H1 (cell line): ENCODE measurements around the gene TMCC1. TPM values are rescaled to one million over a fixed set of nuclear protein-coding genes. Genes with fewer than 3 reads are reported as not detected.

Source experiments
- CTCF ChIA-PET: fragments of 300-600 bp; sonication (Branson Sonifier 250); formaldehyde crosslinking; loops from one replicate; lab custom pipeline; 2021; ENCODE audit not compliant: partially characterized antibody; lab: Charles Lee
- POLR2A ChIA-PET: fragments of 300-600 bp; sonication (Branson Sonifier 250); formaldehyde crosslinking; loops from one replicate; lab custom pipeline; 2021; ENCODE audit warnings: inconsistent platforms; ENCODE audit not compliant: partially characterized antibody; lab: Charles Lee
- DNase-seq, 2 experiments: peaks; one replicate each; pipeline versions ENCODE4 v3.0.0 to v3.0.0-alpha.2; 2010 to 2022; ENCODE audit warnings: low spot score in 2 of 2, low read depth in 1 of 2, mixed read lengths in 1 of 2
- FAIRE-seq: peaks from 2 replicates; lab custom pipeline; 2011; peaks lifted over from hg19 to GRCh38; lab: Jason Lieb, UNC
- H2AFZ ChIP-seq: 2 replicates; pipeline ENCODE4 v1.8.1; 2012; ENCODE audit warnings: low read length, inconsistent platforms
- H2AK5ac ChIP-seq: 2 replicates; pipeline ENCODE4 v1.6.1; 2013; ENCODE audit warnings: low read depth, low read length
- H2BK120ac ChIP-seq: replicated peaks from 2 replicates; pipeline ENCODE3; 2013; ENCODE audit warnings: low read depth, low read length, inconsistent platforms
- H2BK12ac ChIP-seq: 2 replicates; pipeline ENCODE4 v1.6.1; 2013; ENCODE audit warnings: low read depth, low read length
- H2BK15ac ChIP-seq: 2 replicates; pipeline ENCODE4 v1.6.1; 2013; ENCODE audit warnings: low read length
- H2BK20ac ChIP-seq: 2 replicates; pipeline ENCODE4 v1.6.1; 2013; ENCODE audit warnings: low read length
- H2BK5ac ChIP-seq: 2 replicates; pipeline ENCODE4 v1.6.1; 2013; ENCODE audit warnings: low read depth, low read length
- H3K14ac ChIP-seq: 2 replicates; pipeline ENCODE4 v1.6.1; 2013; ENCODE audit warnings: inconsistent platforms; ENCODE audit not compliant: insufficient read length
- H3K18ac ChIP-seq: 2 replicates; pipeline ENCODE4 v1.6.1; 2013; ENCODE audit warnings: low read length; ENCODE audit errors: extremely low read depth
- H3K23ac ChIP-seq: 2 replicates; pipeline ENCODE4 v1.6.1; 2013; ENCODE audit warnings: inconsistent platforms; ENCODE audit not compliant: insufficient read length
- H3K23me2 ChIP-seq: 2 replicates; pipeline ENCODE4 v1.6.1; 2013; ENCODE audit warnings: low read depth, low read length
- H3K27ac ChIP-seq: 2 replicates; pipeline ENCODE4 v1.6.1; 2011; ENCODE audit warnings: low read depth, low read length, inconsistent platforms
- H3K27me3 ChIP-seq, 4 experiments: replicated peaks in 1 of 4; 1 replicate in 1 of 4; 2 replicates in 3 of 4; pipeline versions ENCODE4 v1.6.1 to v1.8.1; 2011 to 2013; ENCODE audit warnings: low read length in 3 of 4, mild to moderate bottlenecking in 3 of 4, inconsistent platforms in 2 of 4, mixed read lengths in 2 of 4, moderate library complexity in 1 of 4; ENCODE audit not compliant: control insufficient read depth in 3 of 4, insufficient read depth in 3 of 4; ENCODE audit errors: extremely low read depth in 1 of 4
- H3K36me3 ChIP-seq, 4 experiments: 2 replicates each; pipeline versions ENCODE4 v1.6.1 to v1.8.1; 2011 to 2013; ENCODE audit warnings: mild to moderate bottlenecking in 4 of 4, low read length in 3 of 4, moderate library complexity in 2 of 4, control low read depth in 1 of 4, inconsistent platforms in 1 of 4; ENCODE audit not compliant: insufficient read depth in 4 of 4, control insufficient read depth in 2 of 4
- H3K4ac ChIP-seq: replicated peaks from 2 replicates; pipeline ENCODE3; 2013; ENCODE audit warnings: low read length, low read depth, mixed read lengths, inconsistent platforms; ENCODE audit not compliant: insufficient read length
- H3K4me1 ChIP-seq, 4 experiments: replicated peaks in 1 of 4; 1 replicate in 1 of 4; 2 replicates in 3 of 4; pipeline versions ENCODE4 v1.6.1 to v1.8.1; 2011 to 2013; ENCODE audit warnings: low read length in 3 of 4, inconsistent platforms in 2 of 4, mixed read lengths in 1 of 4; ENCODE audit not compliant: insufficient read depth in 4 of 4, control insufficient read depth in 3 of 4
- H3K4me2 ChIP-seq, 2 experiments: 2 replicates each; pipeline versions ENCODE4 v1.6.1 to v1.8.1; 2011 to 2013; ENCODE audit warnings: low read depth in 2 of 2, low read length in 2 of 2, control low read depth in 1 of 2, inconsistent platforms in 1 of 2, mild to moderate bottlenecking in 1 of 2; ENCODE audit not compliant: insufficient read depth in 1 of 2
- H3K4me3 ChIP-seq, 4 experiments: fragments of 200-600, 300-600 bp in 1 of 4; sonication (generic), shearing (Covaris generic), sonication (Bioruptor Twin) in 1 of 4; 2 replicates each; pipeline versions ENCODE4 v1.5.1 to v1.8.1; 2011 to 2016; ENCODE audit warnings: low read length in 4 of 4, low read depth in 3 of 4, control low read depth in 2 of 4, inconsistent platforms in 2 of 4, mild to moderate bottlenecking in 2 of 4, mixed read lengths in 1 of 4, moderate library complexity in 1 of 4; ENCODE audit not compliant: insufficient read depth in 2 of 4; ENCODE audit errors: extremely low read depth in 1 of 4
- H3K56ac ChIP-seq: replicated peaks from 2 replicates; pipeline ENCODE3; 2013; ENCODE audit warnings: low read depth, mild to moderate bottlenecking, mixed read lengths, low read length, inconsistent platforms; ENCODE audit not compliant: insufficient read length
- H3K79me1 ChIP-seq: 2 replicates; pipeline ENCODE4 v1.6.1; 2013; ENCODE audit warnings: low read depth, low read length, control low read depth
- H3K79me2 ChIP-seq, 2 experiments: 2 replicates each; pipeline versions ENCODE4 v1.6.1 to v1.8.1; 2012 to 2013; ENCODE audit warnings: low read length in 2 of 2, mild to moderate bottlenecking in 2 of 2, inconsistent platforms in 1 of 2; ENCODE audit not compliant: insufficient read depth in 2 of 2, control insufficient read depth in 1 of 2
- H3K9ac ChIP-seq, 4 experiments: replicated peaks in 1 of 4; 1 replicate in 1 of 4; 2 replicates in 3 of 4; pipeline versions ENCODE4 v1.6.1 to v1.8.1; 2011 to 2013; ENCODE audit warnings: low read depth in 3 of 4, low read length in 3 of 4, control low read depth in 2 of 4, mild to moderate bottlenecking in 2 of 4, moderate library complexity in 2 of 4, inconsistent platforms in 1 of 4; ENCODE audit errors: extremely low read depth in 1 of 4
- H3K9me3 ChIP-seq, 2 experiments: 2 replicates each; pipeline versions ENCODE4 v1.6.1 to v1.8.1; 2012 to 2013; ENCODE audit warnings: mild to moderate bottlenecking in 2 of 2, moderate library complexity in 2 of 2, control low read depth in 1 of 2, inconsistent platforms in 1 of 2, low read depth in 1 of 2, low read length in 1 of 2, mixed read lengths in 1 of 2; ENCODE audit not compliant: insufficient read depth in 2 of 2
- H4K20me1 ChIP-seq, 2 experiments: replicated peaks in 1 of 2; 2 replicates each; pipeline versions ENCODE3 to v1.8.1; 2011 to 2013; ENCODE audit warnings: inconsistent platforms in 2 of 2, low read length in 2 of 2, mild to moderate bottlenecking in 1 of 2; ENCODE audit not compliant: insufficient read depth in 2 of 2, control insufficient read depth in 1 of 2
- H4K5ac ChIP-seq: 2 replicates; pipeline ENCODE4 v1.6.1; 2013; ENCODE audit warnings: low read length, low read depth, mixed read lengths, inconsistent platforms; ENCODE audit not compliant: insufficient read length
- H4K8ac ChIP-seq: 2 replicates; pipeline ENCODE4 v1.8.0; 2013; ENCODE audit warnings: mild to moderate bottlenecking, moderate library complexity, low read length, inconsistent platforms; ENCODE audit not compliant: insufficient read depth; ENCODE audit errors: extremely low read depth
- H4K91ac ChIP-seq: replicated peaks from 2 replicates; pipeline ENCODE3; 2013; ENCODE audit warnings: low read length, mixed read lengths, inconsistent platforms; ENCODE audit not compliant: insufficient read length
- CTBP2 ChIP-seq: IDR thresholded peaks from 2 replicates; pipeline ENCODE4 v1.7.0; 2011; ENCODE audit warnings: borderline replicate concordance, mild to moderate bottlenecking, moderate library complexity, mixed read lengths, low read length; ENCODE audit not compliant: insufficient read depth, insufficient read length
- FOSL1 ChIP-seq: IDR thresholded peaks from 2 replicates; pipeline ENCODE4 v1.6.1; 2011; ENCODE audit warnings: mild to moderate bottlenecking, low read depth, low read length, moderate library complexity; ENCODE audit not compliant: insufficient read depth
- SIN3A ChIP-seq, 2 experiments: IDR thresholded peaks in 1 of 2; conservative IDR thresholded peaks in 1 of 2; 2 replicates each; pipeline ENCODE4 v1.6.1; 2011 to 2012; ENCODE audit warnings: low read length in 2 of 2, improper control_type of control experiment in 1 of 2, low read depth in 1 of 2, mild to moderate bottlenecking in 1 of 2
- YY1 ChIP-seq: IDR thresholded peaks from 2 replicates; pipeline ENCODE4 v1.6.1; 2011; ENCODE audit warnings: low read depth, mild to moderate bottlenecking, low read length
- WGBS, 2 experiments: shearing (Covaris generic) in 1 of 2; methylation state at CpG; one replicate each; pipeline versions ENCODE4 v1.1.6 to v1.1.7; 2013 to 2015; ENCODE audit warnings: low lambda C conversion rate in 2 of 2, mixed read lengths in 2 of 2, inconsistent platforms in 1 of 2, low coverage in 1 of 2, missing lambda C conversion rate in 1 of 2; ENCODE audit not compliant: insufficient replicate concordance in 2 of 2, insufficient coverage in 1 of 2, insufficient read length in 1 of 2; ENCODE audit errors: extremely low coverage in 1 of 2, missing lambda C conversion rate in 1 of 2; 5-methylcytosine and 5-hydroxymethylcytosine counted together
- polyA plus RNA-seq, 7 experiments: library from polyadenylated mRNA; depleted of rRNA in 3 of 7; stranded (reverse) in 5 of 7; unstranded in 2 of 7; fragments of >200 nt in 5 of 7; fragments of 200-250 nt in 2 of 7; gene quantifications; 1 replicate in 5 of 7; 2 replicates in 1 of 7; 4 replicates in 1 of 7; pipeline versions ENCODE4 v1.2.1 to v1.2.3, GENCODE V29; 2011 to 2013; ENCODE audit warnings: missing spikeins in 2 of 7, mixed read lengths in 2 of 7
- total RNA-seq: library from RNA; stranded (reverse); fragmentation: NEBNext Ultra II Directional; extraction: Animal tissue kit (Norgen Biotek cat#: 25700); gene quantifications from 2 replicates; pipeline ENCODE4 v1.2.1, GENCODE V29; 2021
- TF ChIP-seq, protein P1 (sequence below), 3 experiments: IDR thresholded peaks; 1 replicate in 2 of 3; 2 replicates in 1 of 3; pipeline versions ENCODE4 v1.5.1 to v1.6.1; 2011; ENCODE audit warnings: low read length in 3 of 3, mild to moderate bottlenecking in 3 of 3, inconsistent platforms in 2 of 3, low read depth in 1 of 3, moderate library complexity in 1 of 3; ENCODE audit not compliant: insufficient read depth in 1 of 3; ENCODE audit errors: control extremely low read depth in 1 of 3

The TMCC1 gene
- total and polyA plus RNA-seq, 2 of the 8 experiments (the other 6 are each of a cell fraction or from before 2014, with no cell fraction given): 10.4 to 27.1 TPM

DNA sequence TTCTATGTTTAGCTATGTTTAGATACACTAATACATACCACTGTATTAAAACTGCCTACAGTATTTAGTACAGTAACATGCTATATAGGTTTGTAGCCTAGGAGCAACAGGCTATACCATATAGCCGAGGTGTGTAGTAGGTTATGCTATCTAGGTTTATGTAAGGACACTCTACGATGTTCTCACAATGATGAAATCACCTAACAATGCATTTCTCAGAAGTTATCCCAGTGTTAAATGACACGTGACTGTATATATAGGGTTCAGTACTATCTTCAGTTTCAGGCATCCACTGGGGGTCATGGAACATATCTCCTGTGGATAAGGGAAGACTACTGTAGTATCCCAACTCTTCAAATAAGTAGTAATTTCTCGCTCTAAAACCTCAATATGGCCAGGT lies 97.4 kb downstream of the TMCC1 start:
- Histone ChIP-seq H2AK5ac (no peak overlapping the region), H3K4me1 (peaks cover 4 to 18% (median 10%) of the 10 kb centered on the region in 4 experiments), H3K56ac (no peak overlapping the region), H3K79me2 (no peaks in the 10 kb centered on the region), H2AFZ (no peak overlapping the region), H3K14ac (no peak overlapping the region), H3K27me3 (no peaks in the 10 kb centered on the region), H4K91ac (no peak overlapping the region), H2BK5ac (no peak overlapping the region), H3K9me3 (no peaks in the 10 kb centered on the region), H3K9ac (no peak overlapping the region), H2BK20ac (no peak overlapping the region), H4K5ac (no peak overlapping the region), H2BK120ac (no peak overlapping the region), H3K18ac (no peak overlapping the region), H3K36me3 (no peaks in the 10 kb centered on the region), H2BK15ac (no peak overlapping the region), H3K23ac (no peak overlapping the region), H3K4me3 (no peak overlapping the region), H4K8ac (no peak overlapping the region), H3K23me2 (peaks cover 4% of the 10 kb centered on the region; the same call in 1 of the 2 replicates), H3K79me1 (no peaks in the 10 kb centered on the region; the same call in 1 of the 2 replicates), H3K4ac (no peak overlapping the region), H3K27ac (no peak overlapping the region), H3K4me2 (no peak overlapping the region), H4K20me1 (peaks cover 0 to 2% of the 10 kb centered on the region in 2 experiments), H2BK12ac (no peak overlapping the region)
- 87% methylated on average over 4 of the region's 4 CpGs; no CpG with 5 or more reads in 1 of the 2 experiments for WGBS, 2 experiments
- TF ChIP-seq CTBP2 (no peak), SIN3A (conservative IDR thresholded peaks at IDR 0.05 in 1 of 2, IDR thresholded peaks at IDR 0.05 in 1 of 2; ENCODE audit: low read depth in 1 of 2, low read length in 2 of 2) (no peak), YY1 (no peak), FOSL1 (no peak)
- TF ChIP-seq, protein P1, sequence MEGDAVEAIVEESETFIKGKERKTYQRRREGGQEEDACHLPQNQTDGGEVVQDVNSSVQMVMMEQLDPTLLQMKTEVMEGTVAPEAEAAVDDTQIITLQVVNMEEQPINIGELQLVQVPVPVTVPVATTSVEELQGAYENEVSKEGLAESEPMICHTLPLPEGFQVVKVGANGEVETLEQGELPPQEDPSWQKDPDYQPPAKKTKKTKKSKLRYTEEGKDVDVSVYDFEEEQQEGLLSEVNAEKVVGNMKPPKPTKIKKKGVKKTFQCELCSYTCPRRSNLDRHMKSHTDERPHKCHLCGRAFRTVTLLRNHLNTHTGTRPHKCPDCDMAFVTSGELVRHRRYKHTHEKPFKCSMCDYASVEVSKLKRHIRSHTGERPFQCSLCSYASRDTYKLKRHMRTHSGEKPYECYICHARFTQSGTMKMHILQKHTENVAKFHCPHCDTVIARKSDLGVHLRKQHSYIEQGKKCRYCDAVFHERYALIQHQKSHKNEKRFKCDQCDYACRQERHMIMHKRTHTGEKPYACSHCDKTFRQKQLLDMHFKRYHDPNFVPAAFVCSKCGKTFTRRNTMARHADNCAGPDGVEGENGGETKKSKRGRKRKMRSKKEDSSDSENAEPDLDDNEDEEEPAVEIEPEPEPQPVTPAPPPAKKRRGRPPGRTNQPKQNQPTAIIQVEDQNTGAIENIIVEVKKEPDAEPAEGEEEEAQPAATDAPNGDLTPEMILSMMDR (IDR thresholded peaks at IDR 0.05; ENCODE audit: control extremely low read depth in 1 of 3, insufficient read depth in 1 of 3, low read depth in 1 of 3, low read length in 3 of 3): no peak
- no peak for DNase-seq
- ChIA-PET POLR2A (interaction anchor here (1.0 kb wide), 1 partner anchor 10 kb away, joined by 3 read pairs; no protein-coding TSS in a partner anchor), CTCF (interaction anchor here (1.2 kb wide), 1 partner anchor 21 kb away, joined by 3 read pairs; no protein-coding TSS in a partner anchor)
- FAIRE-seq: no peak
